ENCODE measurements around the gene RPL29. TPM values are rescaled to one million over a fixed set of nuclear protein-coding genes. Genes with fewer than 3 reads are reported as not detected.
A peak's percentile ranks its signal among the peaks of the same experiment; 100 is the strongest.

Gene RPL29
- total and polyA plus RNA-seq, 2 of the 13 experiments (the other 11 are each of a cell fraction or from before 2014, with no cell fraction given) = 1,348 to 2,263 TPM

GRCh38 chr3:51982838-51983577 is 12.7 kb downstream of the RPL29 start, which contains the start of gene ACY1 (continued):
- TF ChIP-seq CEBPZ (IDR thresholded peaks at IDR 0.05; ENCODE audit: low read length) (no peak), ZNF451 (CRISPR knock-in tag; IDR thresholded peaks at IDR 0.05) (peak; percentile 98), NR1H2 (CRISPR knock-in tag; IDR thresholded peaks at IDR 0.05; ENCODE audit: borderline replicate concordance, low read depth) (peak; percentile 17; the same call in 1 of the 2 replicates), FOXJ3 (CRISPR knock-in tag; IDR thresholded peaks at IDR 0.05; ENCODE audit: borderline replicate concordance) (no peak), ATRX (CRISPR knock-in tag; IDR thresholded peaks at IDR 0.05; ENCODE audit: borderline replicate concordance) (no peak), PRMT3 (CRISPR knock-in tag; IDR thresholded peaks at IDR 0.05; ENCODE audit: borderline replicate concordance, low read depth) (peak; percentile 81; the same call in 1 of the 2 replicates)
- TF ChIP-seq, protein P1, sequence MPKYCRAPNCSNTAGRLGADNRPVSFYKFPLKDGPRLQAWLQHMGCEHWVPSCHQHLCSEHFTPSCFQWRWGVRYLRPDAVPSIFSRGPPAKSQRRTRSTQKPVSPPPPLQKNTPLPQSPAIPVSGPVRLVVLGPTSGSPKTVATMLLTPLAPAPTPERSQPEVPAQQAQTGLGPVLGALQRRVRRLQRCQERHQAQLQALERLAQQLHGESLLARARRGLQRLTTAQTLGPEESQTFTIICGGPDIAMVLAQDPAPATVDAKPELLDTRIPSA (CRISPR knock-in tag; IDR thresholded peaks at IDR 0.05; ENCODE audit: borderline replicate concordance) = no peak
- TF ChIP-seq, protein P2, sequence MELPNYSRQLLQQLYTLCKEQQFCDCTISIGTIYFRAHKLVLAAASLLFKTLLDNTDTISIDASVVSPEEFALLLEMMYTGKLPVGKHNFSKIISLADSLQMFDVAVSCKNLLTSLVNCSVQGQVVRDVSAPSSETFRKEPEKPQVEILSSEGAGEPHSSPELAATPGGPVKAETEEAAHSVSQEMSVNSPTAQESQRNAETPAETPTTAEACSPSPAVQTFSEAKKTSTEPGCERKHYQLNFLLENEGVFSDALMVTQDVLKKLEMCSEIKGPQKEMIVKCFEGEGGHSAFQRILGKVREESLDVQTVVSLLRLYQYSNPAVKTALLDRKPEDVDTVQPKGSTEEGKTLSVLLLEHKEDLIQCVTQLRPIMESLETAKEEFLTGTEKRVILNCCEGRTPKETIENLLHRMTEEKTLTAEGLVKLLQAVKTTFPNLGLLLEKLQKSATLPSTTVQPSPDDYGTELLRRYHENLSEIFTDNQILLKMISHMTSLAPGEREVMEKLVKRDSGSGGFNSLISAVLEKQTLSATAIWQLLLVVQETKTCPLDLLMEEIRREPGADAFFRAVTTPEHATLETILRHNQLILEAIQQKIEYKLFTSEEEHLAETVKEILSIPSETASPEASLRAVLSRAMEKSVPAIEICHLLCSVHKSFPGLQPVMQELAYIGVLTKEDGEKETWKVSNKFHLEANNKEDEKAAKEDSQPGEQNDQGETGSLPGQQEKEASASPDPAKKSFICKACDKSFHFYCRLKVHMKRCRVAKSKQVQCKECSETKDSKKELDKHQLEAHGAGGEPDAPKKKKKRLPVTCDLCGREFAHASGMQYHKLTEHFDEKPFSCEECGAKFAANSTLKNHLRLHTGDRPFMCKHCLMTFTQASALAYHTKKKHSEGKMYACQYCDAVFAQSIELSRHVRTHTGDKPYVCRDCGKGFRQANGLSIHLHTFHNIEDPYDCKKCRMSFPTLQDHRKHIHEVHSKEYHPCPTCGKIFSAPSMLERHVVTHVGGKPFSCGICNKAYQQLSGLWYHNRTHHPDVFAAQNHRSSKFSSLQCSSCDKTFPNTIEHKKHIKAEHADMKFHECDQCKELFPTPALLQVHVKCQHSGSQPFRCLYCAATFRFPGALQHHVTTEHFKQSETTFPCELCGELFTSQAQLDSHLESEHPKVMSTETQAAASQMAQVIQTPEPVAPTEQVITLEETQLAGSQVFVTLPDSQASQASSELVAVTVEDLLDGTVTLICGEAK (IDR thresholded peaks at IDR 0.05) = no peak
- TF ChIP-seq, protein P2 (CRISPR knock-in tag; IDR thresholded peaks at IDR 0.05) = peak; percentile 75; the same call in 1 of the 2 replicates

Data from HepG2 (cell line).